Astrocyte (in vitro differentiated cells and primary cell): ENCODE data around the gene PER2. TPM values are rescaled to one million over a fixed set of nuclear protein-coding genes. Genes with fewer than 3 reads are reported as not detected.

Source experiments
- DNase-seq: peaks from one replicate; pipeline ENCODE4 v3.0.0-alpha.2; 2010; ENCODE audit warnings: low read depth
- FAIRE-seq: peaks from 2 replicates; lab custom pipeline; 2011; peaks lifted over from hg19 to GRCh38; lab: Jason Lieb, UNC
- H2AFZ ChIP-seq: 2 replicates; pipeline ENCODE4 v1.6.0; 2012; ENCODE audit warnings: low read depth, low read length, inconsistent platforms
- H3K27ac ChIP-seq: 2 replicates; pipeline ENCODE4 v1.5.1; 2011; ENCODE audit warnings: low read depth, low read length, inconsistent platforms
- H3K27me3 ChIP-seq: 2 replicates; pipeline ENCODE4 v1.6.0; 2011; ENCODE audit warnings: low read length, inconsistent platforms; ENCODE audit not compliant: insufficient read depth
- H3K36me3 ChIP-seq: 2 replicates; pipeline ENCODE4 v1.5.1; 2011; ENCODE audit warnings: low read length, inconsistent platforms; ENCODE audit not compliant: insufficient read depth
- H3K4me1 ChIP-seq: 2 replicates; pipeline ENCODE4 v1.5.1; 2011; ENCODE audit warnings: low read length, inconsistent platforms; ENCODE audit not compliant: insufficient read depth
- H3K4me2 ChIP-seq: 2 replicates; pipeline ENCODE4 v1.6.0; 2012; ENCODE audit warnings: low read length, inconsistent platforms
- H3K4me3 ChIP-seq: 2 replicates; pipeline ENCODE4 v1.5.1; 2011; ENCODE audit warnings: low read depth, mild to moderate bottlenecking, low read length, inconsistent platforms; ENCODE audit not compliant: insufficient read depth
- H3K79me2 ChIP-seq: 2 replicates; pipeline ENCODE4 v1.6.0; 2012; ENCODE audit warnings: mild to moderate bottlenecking, low read length, inconsistent platforms; ENCODE audit not compliant: insufficient read depth
- H3K9ac ChIP-seq: 2 replicates; pipeline ENCODE4 v1.6.0; 2012; ENCODE audit warnings: mild to moderate bottlenecking, low read length, inconsistent platforms
- H3K9me3 ChIP-seq: 2 replicates; pipeline ENCODE4 v1.5.1; 2012; ENCODE audit warnings: low read depth, mild to moderate bottlenecking, low read length, inconsistent platforms; ENCODE audit not compliant: insufficient read depth
- H4K20me1 ChIP-seq: 2 replicates; pipeline ENCODE4 v1.6.0; 2012; ENCODE audit warnings: low read length, inconsistent platforms; ENCODE audit not compliant: insufficient read depth
- H3K27ac Mint-ChIP-seq: one replicate; pipeline ENCODE4 v1.8.0; 2021; ENCODE audit warnings: mild to moderate bottlenecking, mixed read lengths; ENCODE audit not compliant: unreplicated experiment
- H3K27me3 Mint-ChIP-seq: one replicate; pipeline ENCODE4 v1.8.0; 2021; ENCODE audit warnings: low read depth, mixed read lengths; ENCODE audit not compliant: unreplicated experiment
- H3K36me3 Mint-ChIP-seq: one replicate; pipeline ENCODE4 v1.8.0; 2021; ENCODE audit warnings: low read depth, mixed read lengths; ENCODE audit not compliant: unreplicated experiment
- H3K4me1 Mint-ChIP-seq: one replicate; pipeline ENCODE4 v1.8.0; 2021; ENCODE audit warnings: low read depth, mixed read lengths; ENCODE audit not compliant: unreplicated experiment
- H3K4me3 Mint-ChIP-seq: one replicate; pipeline ENCODE4 v1.8.0; 2021; ENCODE audit warnings: mild to moderate bottlenecking, moderate library complexity, mixed read lengths; ENCODE audit not compliant: unreplicated experiment
- H3K9me3 Mint-ChIP-seq: one replicate; pipeline ENCODE4 v1.8.0; 2021; ENCODE audit warnings: mild to moderate bottlenecking, mixed read lengths; ENCODE audit not compliant: unreplicated experiment
- CTCF ChIP-seq: IDR thresholded peaks from 2 replicates; pipeline ENCODE4 v1.5.1; 2011; ENCODE audit warnings: low read depth, mild to moderate bottlenecking, inconsistent platforms, low read length, moderate library complexity; ENCODE audit not compliant: insufficient read depth
- EZH2 ChIP-seq: IDR thresholded peaks from 2 replicates; pipeline ENCODE4 v1.6.1; 2012; ENCODE audit warnings: mild to moderate bottlenecking, low read length, inconsistent platforms; ENCODE audit not compliant: insufficient read depth
- total RNA-seq: library from RNA; stranded (reverse); gene quantifications from 2 replicates; pipeline ENCODE4 v1.2.1, GENCODE V29; 2021

Gene PER2
- total RNA-seq, 1 donor from 2014 or later: 2.0 TPM

GRCh38 chr2:238224356-238225035 is 63.9 kb downstream of the PER2 start:
- H2AFZ ChIP-seq: no peak overlapping the region
- Mint-ChIP-seq H3K9me3 (peaks cover 4% of the 10 kb centered on the region), H3K4me3 (no peak overlapping the region), H3K4me1 (no peaks in the 10 kb centered on the region), H3K27me3 (peaks cover 34% of the 10 kb centered on the region), H3K36me3 (peaks cover 4% of the 10 kb centered on the region), H3K27ac (no peak overlapping the region)
- H3K79me2 ChIP-seq: no peaks in the 10 kb centered on the region
- H3K9ac ChIP-seq: no peak overlapping the region
- no peak overlapping the region for H3K27ac ChIP-seq
- DNase-seq (no peak), FAIRE-seq (no peak)
- peaks cover 2% of the 10 kb centered on the region for H3K27me3 ChIP-seq
- peaks cover 2% of the 10 kb centered on the region for H3K36me3 ChIP-seq
- H3K4me2 ChIP-seq: no peak overlapping the region
- H4K20me1 ChIP-seq: no peaks in the 10 kb centered on the region
- H3K4me1 ChIP-seq: no peaks in the 10 kb centered on the region
- TF ChIP-seq EZH2: no peak
- TF ChIP-seq CTCF: no peak
- no peak overlapping the region for H3K4me3 ChIP-seq
- no peaks in the 10 kb centered on the region for H3K9me3 ChIP-seq

DNA sequence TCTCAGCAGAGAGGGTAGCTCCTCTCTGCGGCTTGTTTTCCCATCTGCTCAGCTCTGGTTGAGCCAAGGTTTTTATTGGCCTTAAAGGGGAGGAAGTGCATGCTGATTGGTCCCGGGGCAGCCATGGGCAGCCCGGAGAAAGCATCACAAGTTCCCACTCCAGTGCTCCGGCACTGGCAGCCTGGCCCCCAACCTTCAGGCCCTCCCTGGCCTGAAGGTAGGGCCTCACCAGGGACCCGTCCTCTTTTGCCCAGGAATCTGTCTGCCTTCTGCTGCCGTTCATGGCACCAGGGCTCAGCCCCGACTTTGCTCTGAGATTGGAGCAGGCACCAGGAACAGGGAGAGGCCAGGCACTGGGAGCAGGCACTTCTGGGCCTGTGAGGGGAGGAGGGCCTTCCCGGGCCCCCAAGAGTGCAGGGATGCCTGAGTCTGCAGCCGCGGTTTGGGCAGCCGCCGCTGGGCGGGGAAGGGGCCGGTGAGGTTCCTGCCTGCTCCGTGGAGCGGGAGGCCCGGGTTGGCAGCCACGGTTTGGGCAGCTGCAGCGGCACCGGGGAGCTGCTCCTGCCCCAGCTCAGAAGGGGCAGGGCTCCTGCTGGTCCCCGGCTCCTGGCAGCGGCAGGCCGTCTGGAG is 67.4 kb downstream of the PER2 start:
- no peaks in the 10 kb centered on the region for H4K20me1 ChIP-seq
- H3K27me3 Mint-ChIP-seq: peaks cover 9% of the 10 kb centered on the region
- TF ChIP-seq CTCF (no peak), EZH2 (no peak)
- FAIRE-seq: no peak
- no peak overlapping the region for H3K4me2 ChIP-seq
- H3K36me3 ChIP-seq: peaks cover 2% of the 10 kb centered on the region
- H3K4me3 Mint-ChIP-seq: no peak overlapping the region
- no peaks in the 10 kb centered on the region for H3K9me3 Mint-ChIP-seq
- no peak overlapping the region for H3K27ac Mint-ChIP-seq
- H3K36me3 Mint-ChIP-seq: no peaks in the 10 kb centered on the region
- no peaks in the 10 kb centered on the region for H3K9me3 ChIP-seq
- no peak overlapping the region for H3K27ac ChIP-seq
- no peak overlapping the region for H2AFZ ChIP-seq
- H3K4me1 Mint-ChIP-seq: no peaks in the 10 kb centered on the region
- no peaks in the 10 kb centered on the region for H3K79me2 ChIP-seq
- no peaks in the 10 kb centered on the region for H3K4me1 ChIP-seq
- H3K4me3 ChIP-seq: no peak overlapping the region
- H3K27me3 ChIP-seq: no peaks in the 10 kb centered on the region
- H3K9ac ChIP-seq: no peak overlapping the region
- peak; percentile 18 for DNase-seq
